DOHH2 (cell line): Measurements from ENCODE around the gene TYW1.
"Not testable (repeated sequence)": the region's sequence is repeated elsewhere in the genome, so short reads cannot be mapped to it uniquely, and the experiment has no call there.

ENCODE experiments used
- EZH2phosphoT487 ChIP-seq: fragments of 200-600 bp; sonication (generic); IDR thresholded peaks from 2 replicates; pipeline ENCODE4 v1.6.1; 2017; ENCODE audit warnings: borderline replicate concordance, mild to moderate bottlenecking, antibody characterized with exemption, low read length, moderate library complexity, mixed read lengths
- TF ChIP-seq, protein P1 (sequence below): fragments of 200-600 bp; sonication (generic); IDR thresholded peaks from one replicate; pipeline ENCODE4 v1.5.1; 2014; ENCODE audit warnings: antibody characterized with exemption, mild to moderate bottlenecking, low read depth, low read length; ENCODE audit not compliant: poor library complexity, severe bottlenecking

DNA sequence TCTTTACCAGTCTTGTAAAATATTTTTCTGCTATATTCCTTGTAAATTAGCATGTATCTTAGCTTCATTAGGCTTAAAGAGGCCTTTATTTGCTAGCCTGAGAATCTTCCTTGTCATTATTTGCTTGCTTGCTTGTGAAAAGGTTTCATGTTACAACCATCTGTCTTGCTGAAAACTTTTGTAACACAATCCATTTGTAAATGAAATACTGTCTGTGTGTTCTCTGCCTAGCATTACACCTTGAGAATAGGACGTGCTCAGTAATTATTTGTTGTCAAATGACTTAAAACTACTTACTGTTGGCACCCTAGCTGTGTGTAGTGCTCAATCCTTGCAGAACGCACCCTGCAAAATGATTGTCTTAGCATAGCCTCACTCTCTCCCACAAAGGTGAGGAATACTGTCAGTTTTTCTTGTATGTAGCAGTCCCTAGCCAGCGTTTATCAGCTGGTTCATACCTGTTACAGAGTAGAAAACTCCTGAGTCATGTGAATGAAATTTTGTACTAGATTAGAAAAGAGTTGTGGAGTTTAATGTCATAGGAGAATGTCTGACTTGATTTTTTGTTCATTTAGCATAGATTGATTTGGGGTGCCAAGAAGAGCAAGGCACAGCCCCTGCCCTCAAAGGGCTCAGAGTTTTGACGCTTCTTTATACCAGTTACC is 193.3 kb downstream of the TYW1 start:
- TF ChIP-seq, protein P1, sequence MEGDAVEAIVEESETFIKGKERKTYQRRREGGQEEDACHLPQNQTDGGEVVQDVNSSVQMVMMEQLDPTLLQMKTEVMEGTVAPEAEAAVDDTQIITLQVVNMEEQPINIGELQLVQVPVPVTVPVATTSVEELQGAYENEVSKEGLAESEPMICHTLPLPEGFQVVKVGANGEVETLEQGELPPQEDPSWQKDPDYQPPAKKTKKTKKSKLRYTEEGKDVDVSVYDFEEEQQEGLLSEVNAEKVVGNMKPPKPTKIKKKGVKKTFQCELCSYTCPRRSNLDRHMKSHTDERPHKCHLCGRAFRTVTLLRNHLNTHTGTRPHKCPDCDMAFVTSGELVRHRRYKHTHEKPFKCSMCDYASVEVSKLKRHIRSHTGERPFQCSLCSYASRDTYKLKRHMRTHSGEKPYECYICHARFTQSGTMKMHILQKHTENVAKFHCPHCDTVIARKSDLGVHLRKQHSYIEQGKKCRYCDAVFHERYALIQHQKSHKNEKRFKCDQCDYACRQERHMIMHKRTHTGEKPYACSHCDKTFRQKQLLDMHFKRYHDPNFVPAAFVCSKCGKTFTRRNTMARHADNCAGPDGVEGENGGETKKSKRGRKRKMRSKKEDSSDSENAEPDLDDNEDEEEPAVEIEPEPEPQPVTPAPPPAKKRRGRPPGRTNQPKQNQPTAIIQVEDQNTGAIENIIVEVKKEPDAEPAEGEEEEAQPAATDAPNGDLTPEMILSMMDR: not testable (repeated sequence)
- TF ChIP-seq EZH2phosphoT487: not testable (repeated sequence)
